Measurements from ENCODE around the gene MPP1.

- TF ChIP-seq CTCF (IDR thresholded peaks at IDR 0.05), result no peak
- no peak for TF ChIP-seq POLR2A (IDR thresholded peaks at IDR 0.05)
Measured at GRCh38 chrX:154795016-154795415, 10.3 kb downstream of the MPP1 start.
